ENCODE data around the gene HRC.
"Not testable (repeated sequence)": the region's sequence is repeated elsewhere in the genome, so short reads cannot be mapped to it uniquely, and the experiment has no call there.

Gene HRC

DNA sequence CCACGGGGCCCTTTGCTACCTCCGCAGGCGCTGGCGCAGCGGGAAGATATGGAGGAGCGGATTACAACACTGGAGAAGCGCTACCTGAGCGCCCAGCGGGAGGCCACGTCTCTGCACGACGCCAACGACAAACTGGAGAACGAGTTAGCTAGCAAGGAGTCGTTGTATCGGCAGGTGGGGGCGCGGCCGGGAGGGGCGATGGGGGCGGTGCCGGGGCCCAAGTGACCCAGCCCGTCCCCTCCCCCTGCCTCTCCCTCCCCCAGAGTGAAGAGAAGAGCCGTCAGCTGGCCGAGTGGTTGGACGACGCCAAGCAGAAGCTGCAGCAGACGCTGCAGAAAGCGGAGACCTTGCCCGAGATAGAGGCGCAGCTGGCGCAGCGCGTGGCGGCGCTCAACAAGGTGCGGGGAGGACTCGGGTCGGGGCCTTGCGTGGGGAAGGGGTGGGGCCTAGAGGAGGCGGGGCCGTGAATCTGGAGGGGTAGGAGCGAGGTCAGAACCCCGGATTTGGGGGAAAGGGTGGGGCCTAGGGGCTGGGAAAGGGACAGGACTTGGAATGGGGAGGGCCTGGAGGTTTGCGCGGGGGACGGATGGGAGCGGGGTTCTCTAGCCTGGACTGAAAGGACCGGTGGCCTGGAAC lies 22.1 kb downstream of the HRC start:
- DNase-seq: no peak

DNA sequence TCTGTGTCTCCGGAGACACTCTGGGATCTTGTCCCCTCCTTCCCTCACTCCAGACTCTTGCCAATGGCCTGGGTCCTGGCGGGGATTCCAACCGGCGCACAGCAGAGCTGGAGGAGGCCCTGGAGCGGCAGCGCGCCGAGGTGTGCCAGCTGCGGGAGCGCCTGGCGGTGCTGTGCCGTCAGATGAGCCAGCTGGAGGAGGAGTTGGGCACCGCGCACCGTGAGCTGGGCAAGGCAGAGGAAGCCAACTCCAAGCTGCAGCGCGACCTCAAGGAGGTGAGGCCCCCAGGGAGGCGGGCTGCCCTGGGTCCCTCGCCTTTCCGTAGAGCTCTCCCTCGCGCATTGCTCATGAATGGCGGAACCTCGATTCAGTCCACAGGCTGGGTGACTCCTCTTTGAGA lies 24.9 kb downstream of the HRC start:
- DNase-seq: no peak

DNA sequence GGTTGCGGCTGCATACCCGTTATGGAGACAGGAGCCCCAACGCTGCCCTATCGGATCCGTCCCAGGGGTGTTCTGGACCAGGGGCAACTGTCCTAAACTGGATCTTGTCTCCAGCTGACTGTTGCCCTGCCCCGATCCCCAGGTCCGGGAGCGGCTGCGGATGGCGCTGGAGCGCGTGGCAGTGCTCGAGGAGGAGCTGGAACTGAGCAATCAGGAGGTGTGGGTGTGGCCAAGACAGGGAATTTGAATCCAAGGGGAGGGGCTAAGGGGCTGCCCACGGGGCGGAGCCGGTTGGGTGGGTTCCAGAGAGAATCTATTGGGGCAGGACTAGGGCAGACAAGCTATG lies 26.0 kb downstream of the HRC start:
- no peak for DNase-seq

DNA sequence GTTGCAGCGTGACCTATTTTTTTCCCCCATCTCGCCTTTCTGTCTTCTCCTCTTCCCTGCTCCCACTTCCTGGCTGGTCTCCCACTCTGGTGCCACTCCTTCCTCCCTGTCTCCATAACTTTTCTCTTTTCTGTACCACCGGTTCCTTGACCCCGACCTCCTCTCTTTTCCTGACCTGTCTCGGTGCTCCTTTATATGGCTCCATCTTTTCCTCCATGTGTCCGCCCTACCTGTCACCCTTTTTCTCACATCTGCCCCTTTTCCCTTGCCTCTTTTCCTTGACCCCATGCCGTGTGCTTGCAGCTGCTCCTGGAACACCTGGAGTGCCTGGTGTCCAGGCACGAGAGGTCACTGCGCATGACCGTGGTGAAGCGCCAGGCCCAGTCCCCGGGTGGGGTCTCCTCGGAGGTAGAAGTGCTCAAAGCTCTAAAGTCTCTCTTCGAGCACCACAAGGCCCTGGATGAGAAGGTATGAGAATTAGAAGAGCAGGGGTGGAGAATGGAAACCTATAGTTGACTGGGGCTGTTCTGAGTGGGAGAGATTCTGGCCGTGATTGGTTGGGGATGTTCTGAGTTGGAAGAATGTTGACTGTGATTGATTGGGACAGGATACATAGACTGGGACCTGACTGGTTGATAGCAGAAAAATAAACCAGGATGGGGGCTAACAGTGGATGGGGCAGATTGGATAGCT lies 26.5 kb downstream of the HRC start:
- DNase-seq: no peak

DNA sequence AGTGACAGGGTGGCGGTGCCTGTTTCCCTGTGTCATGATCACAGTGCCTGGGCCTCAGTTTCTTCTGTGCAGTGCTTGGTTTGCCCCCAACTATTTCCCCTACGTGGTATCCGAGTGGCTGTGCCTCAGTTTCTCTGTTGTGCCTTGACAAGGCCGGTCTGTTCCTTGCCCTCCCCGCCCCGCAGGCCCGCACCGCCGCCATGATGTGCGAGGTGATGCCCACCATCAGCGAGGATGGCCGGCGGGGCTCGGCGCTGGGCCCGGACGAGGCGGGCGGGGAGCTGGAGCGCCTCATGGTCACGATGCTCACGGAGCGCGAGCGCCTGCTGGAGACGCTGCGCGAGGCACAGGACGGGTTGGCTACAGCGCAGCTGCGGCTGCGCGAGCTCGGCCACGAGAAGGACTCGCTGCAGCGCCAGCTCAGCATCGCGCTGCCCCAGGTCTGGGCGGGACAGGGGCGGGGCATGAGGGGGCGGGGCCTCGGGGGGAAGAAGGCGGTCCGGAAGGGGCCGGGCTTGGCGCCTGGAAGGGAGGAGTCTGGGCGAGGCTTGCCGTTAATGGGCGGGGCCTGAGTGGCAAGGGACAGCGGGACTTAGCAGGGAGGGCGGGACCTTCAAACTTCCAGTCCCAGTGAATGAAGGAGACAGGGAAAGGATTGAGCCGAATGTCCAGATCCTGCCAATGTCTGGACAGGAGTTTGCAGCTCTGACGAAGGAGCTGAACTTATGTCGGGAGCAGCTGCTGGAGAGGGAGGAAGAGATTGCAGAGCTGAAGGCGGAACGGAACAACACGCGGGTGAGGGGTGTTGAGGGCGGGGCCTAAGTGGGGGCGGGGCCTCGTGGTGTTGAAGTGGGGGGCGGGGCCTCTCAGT lies 27.3 kb downstream of the HRC start:
- peak; percentile 99 for DNase-seq

GRCh38 chr19:49127225-49127624 lies 28.0 kb downstream of the HRC start:
- DNase-seq: not testable (repeated sequence)

DNA sequence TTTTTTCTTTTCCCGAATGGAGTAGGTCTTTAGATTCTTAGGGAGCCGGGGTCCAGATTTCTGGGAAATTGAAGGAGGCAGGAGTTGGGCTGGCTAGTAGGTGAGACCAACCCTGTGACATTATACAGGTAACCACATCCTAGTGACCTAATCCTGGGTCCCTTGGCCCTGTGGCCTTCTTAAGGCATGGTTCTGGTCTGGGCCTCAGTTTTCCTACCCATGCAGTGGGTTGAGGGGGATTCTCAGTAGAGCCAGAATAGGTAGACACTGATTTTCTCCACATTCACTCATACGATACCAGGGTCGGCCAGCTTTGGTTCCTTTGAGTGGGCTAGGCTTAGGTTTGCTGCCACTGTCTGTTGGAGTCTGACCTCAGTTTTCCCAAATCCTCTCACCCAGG lies 28.6 kb downstream of the HRC start:
- DNase-seq: no peak

DNA sequence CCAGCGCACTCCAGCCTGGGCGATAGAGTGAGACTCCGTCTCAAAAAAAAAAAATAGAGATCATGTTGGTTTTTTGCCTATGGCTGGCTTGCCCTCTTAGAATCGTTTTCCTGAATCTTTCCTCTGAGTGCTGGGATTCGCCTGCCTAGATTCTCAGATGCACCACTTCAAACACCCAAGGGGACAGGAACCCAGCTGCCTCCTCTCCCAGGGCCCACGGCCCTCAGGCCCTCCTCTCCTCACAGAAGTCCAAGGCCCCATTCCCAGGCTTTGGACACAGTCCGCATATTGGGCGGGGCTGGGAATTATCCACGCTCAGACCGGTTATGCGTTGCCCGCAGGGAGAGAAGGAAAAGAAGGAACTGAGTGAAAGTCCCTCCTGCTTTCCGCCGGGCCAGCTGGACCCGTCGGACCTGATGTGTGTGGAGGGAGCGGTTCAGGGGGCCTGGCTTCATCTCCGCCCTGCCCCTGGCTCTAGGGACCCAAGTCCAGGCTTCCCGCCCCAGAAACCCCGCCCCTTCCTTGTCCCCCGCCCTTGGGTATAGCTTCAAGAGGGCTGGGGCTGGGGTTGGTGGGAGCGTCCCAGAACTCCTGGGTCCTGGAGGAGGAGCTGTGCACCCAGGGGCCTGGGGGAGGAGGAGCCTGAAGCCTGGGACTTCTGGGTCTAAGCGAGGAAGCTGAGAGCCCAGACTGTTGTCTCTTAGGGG lies 30.0 kb downstream of the HRC start:
- no peak for DNase-seq

DNA sequence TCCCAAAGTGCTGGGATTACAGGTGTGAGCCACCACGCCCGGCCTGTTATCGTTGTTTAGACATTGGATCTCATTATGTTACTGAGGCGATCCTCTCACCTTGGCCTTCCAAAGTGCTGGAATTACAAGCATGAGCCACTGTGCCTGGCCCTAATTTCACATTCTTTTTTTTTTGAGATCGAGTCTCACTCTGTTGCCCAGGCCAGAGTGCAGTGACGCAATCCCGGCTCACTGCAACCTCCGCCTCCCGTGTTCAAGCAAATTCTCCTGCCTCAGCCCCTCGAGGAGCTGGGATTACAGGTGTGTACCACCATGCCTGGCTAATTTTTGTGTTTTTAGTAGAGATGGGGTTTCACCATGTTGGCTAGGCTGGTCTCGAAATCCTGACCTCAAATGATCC lies 31.9 kb downstream of the HRC start:
- DNase-seq: not testable (repeated sequence)

DNA sequence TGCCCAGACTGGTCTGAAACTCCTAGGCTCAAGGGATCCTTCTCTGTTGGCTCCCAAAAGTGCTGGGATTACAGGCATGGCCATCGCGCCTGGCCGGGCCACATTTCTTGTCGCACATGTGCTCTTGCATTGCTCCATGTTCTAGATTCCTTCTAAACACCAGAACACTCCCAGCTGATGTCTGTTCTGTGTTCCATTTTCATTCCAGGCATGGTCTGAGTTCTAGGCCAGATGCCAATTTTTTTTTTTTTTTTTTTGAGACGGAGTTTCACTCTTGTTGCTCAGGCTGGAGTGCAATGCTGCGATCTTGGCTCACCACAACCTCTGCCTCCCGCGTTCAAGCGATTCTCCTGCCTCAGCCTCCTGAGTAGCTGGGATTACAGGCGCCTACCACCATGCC lies 33.4 kb downstream of the HRC start:
- DNase-seq: not testable (repeated sequence)

- no peak for DNase-seq
These were observed 34.3 kb downstream of the HRC start for GRCh38 chr19:49120868-49121267.

DNA sequence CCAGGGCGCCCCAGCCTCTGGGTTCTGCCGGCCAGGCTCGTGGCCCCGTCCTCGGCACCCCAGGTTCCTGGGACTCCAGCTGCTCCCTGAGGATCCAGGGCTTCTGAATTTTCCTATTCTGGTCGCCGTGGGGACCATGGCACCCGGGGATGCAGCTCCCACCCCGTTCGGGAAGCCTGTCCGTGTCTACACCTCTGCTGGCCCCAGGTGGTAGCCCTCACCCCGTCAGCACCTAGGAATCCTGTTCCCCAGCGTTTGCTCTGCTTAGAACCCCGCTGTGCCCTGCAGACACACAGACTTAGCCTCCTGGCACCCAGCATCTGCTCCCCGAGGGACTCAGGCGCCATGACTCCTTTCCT lies 34.9 kb downstream of the HRC start:
- DNase-seq: no peak

DNA sequence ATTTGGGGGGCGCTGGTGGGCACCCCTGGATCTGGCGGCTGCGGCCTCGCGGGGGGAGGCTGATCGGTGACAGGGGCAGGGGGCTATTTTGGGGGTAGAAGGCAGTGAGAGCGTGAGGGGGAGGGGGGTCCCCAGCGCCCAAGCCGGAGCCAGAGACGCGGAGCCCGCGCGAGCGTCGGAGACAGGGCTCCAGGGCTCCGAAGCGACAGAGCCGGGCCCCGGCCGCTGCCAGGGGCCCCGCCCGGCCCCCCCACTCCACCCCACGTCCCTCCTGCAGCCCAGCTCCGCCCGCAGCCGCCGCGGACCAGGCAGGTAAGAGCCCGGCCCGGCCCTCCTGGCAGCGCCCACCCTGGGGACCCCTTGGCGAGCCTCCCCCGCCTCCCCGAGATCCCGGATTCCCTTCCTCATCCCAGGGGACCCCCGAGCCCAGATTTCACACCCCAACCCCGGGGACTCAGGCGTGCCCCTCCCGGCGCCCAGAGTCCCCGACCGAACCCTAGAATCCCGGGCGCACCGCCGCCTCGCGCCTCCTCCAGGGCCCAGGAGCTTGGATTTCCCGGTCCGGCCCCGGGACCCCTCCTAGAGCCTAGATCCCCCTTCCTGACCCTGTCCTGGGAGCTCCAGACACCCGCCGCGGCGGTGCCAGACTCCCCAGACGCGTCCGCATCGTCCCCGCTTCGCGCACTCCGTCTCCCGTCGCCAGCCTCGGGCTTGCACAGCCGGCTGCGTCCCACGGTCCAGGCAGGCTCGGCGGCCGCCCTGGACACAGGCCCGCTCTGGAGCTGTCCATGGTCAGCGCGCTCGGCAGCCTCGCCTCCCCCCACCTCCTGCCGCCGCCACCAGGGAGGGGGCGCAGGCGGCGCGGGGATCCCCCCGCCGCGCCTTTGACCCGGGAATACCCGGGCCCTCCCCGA lies 35.5 kb downstream of the HRC start, which contains the start of gene PPFIA3:
TSS of gene PPFIA3 (plus strand) at position 134 of the 914 bp plus-strand sequence. CDS start 8,330 bp downstream, outside the sequence.
- peak; percentile 67 for DNase-seq

DNA sequence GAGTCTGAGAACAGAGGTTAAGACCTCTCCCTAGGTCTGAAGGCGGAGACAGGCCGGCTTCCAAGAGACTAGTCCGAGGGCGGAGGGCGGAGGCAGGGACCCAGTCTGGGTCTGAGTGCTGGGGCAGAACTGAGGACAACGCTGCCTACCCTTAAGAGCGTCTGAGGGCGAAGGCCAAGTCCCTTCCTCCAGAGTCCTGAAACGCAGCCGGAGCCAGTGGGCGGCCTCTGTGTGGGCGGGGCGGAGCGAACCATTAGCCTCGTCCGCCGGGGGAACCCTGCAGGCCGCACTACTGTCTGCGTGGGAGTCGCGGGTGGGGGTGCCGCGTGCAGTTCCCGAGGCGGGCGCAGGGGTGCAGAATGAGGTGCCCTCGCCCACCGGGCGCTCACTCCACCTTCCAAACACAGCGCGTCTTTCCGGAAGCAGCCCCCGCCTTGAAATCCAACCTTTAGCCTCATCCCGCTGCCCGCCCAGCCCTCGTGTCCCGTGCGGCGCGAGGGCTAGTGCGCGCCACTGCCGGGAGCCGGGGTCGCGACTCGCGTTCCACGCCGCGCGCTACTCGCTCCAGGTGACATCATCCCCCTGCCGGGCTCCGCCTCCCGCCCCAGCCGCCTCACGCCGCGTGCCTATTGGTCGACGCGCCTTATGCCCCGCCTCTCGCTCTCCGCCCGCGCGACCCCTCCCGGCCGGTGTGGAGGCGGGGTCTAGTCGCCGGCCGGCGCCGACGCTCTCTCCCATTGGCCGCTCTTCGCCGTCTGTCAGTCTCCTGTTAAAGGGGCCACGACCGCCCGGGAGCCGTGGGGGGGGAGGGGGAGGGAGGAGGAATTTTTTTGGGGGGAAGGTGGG lies 36.4 kb downstream of the HRC start, which contains the start of gene C19orf73:
TSS of gene C19orf73 (minus strand) at position 579 of the 846 bp plus-strand sequence. CDS start at position 458, 121 bp downstream.
- DNase-seq: peak; percentile 97

DNA sequence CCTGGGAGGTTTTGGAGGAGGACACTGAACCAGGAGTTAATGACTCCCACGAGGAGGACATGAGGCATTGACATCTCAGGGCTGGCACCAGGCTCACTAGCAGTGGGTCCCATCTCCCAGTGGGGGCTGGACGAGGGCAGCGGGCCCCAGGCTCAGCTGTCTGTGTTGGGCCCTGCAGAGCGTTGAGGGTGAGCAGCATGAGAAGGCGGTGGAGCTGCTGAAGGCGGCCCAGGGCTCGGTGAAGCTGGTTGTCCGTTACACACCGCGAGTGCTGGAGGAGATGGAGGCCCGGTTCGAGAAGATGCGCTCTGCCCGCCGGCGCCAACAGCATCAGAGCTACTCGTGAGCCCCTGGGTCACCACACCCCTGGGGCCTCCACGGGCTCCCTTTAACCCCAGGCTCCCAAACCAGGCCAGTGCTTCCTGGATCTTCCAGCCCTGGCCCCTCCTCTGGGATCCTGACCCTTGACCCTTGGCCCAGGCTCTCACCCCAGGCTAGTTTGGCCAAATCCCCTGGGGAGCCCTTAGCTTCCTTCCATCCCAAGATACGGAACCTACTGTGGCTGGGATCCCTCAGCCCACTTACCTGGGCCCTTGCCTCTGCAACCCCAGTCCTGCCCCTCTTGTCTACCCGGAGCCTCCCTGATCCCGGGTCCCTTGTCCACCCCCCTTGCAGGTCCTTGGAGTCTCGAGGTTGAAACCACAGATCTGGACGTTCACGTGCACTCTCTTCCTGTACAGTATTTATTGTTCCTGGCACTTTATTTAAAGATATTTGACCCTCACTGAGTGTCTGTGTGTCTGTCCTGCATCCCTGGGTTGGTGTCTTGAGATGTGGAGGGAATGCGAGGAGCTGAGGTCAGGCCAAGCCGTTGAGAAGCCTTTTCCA lies 37.3 kb downstream of the HRC start:
- DNase-seq: no peak

GRCh38 chr19:49116544-49116943 lies 38.7 kb downstream of the HRC start:
- DNase-seq: no peak

- peak; percentile 81 for DNase-seq
These were observed 40.4 kb downstream of the HRC start for GRCh38 chr19:49114630-49115363.

- DNase-seq: peak; percentile 91
These were observed 41.2 kb downstream of the HRC start, which contains the start of gene LIN7B for GRCh38 chr19:49113762-49114629. TSS of gene LIN7B (plus strand) at chr19:49114370. CDS start at chr19:49114405, 35 bp downstream.
